NCI-H748 treated with DMSO at 0.1 percent for 48 hours (cell line): ENCODE data around the gene CCDC184.
"Not testable (repeated sequence)": the region's sequence is repeated elsewhere in the genome, so short reads cannot be mapped to it uniquely, and the experiment has no call there.

Experiments
- DNase-seq: peaks from one replicate; lab custom pipeline; 2025; lab: John Stamatoyannopoulos, UW

CCDC184 gene

GRCh38 chr12:48203192-48203591 lies 19.7 kb downstream of the CCDC184 start, which contains the start of gene OR10AD1:
Gene OR10AD1 (minus strand): TSS chr12:48203292. CDS start chr12:48203292, 0 bp downstream.
- DNase-seq, result no peak

DNA sequence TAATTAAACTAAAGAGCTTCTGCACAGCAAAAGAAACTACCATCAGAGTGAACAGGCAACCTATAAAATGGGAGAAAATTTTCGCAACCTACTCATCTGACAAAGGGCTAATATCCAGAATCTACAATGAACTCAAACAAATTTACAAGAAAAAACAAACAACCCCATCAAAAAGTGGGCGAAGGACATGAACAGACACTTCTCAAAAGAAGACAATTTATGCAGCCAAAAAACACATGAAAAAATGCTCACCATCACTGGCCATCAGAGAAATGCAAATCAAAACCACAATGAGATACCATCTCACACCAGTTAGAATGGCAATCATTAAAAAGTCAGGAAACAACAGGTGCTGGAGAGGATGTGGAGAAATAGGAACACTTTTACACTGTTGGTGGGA lies 26.1 kb downstream of the CCDC184 start:
- not testable (repeated sequence) for DNase-seq

GRCh38 chr12:48216785-48217184 lies 33.3 kb downstream of the CCDC184 start:
- DNase-seq, result no peak

DNA sequence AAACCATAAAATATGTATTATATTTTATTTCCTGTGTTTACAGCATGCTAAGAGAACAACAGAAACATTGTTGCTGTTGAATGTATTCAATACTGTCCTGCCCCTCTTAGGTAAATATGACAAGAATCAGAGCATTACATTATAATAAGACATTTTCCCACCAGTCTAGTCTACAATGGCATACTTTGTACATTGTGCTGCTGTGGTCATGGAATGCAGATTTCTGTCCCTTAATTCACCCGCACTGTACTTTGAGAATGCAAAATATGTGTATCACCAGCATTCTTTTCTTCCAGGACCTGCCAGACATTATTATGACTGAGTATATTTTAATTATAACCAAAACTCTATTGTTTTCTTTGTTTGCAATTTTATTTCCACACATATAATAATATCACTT lies 36.2 kb downstream of the CCDC184 start:
- DNase-seq, result no peak

GRCh38 chr12:48220701-48221100 lies 37.3 kb downstream of the CCDC184 start:
- DNase-seq, result no peak

GRCh38 chr12:48221645-48222044 lies 38.2 kb downstream of the CCDC184 start:
- DNase-seq, result no peak

GRCh38 chr12:48224533-48224932 lies 41.1 kb downstream of the CCDC184 start:
- DNase-seq, result not testable (repeated sequence)

DNA sequence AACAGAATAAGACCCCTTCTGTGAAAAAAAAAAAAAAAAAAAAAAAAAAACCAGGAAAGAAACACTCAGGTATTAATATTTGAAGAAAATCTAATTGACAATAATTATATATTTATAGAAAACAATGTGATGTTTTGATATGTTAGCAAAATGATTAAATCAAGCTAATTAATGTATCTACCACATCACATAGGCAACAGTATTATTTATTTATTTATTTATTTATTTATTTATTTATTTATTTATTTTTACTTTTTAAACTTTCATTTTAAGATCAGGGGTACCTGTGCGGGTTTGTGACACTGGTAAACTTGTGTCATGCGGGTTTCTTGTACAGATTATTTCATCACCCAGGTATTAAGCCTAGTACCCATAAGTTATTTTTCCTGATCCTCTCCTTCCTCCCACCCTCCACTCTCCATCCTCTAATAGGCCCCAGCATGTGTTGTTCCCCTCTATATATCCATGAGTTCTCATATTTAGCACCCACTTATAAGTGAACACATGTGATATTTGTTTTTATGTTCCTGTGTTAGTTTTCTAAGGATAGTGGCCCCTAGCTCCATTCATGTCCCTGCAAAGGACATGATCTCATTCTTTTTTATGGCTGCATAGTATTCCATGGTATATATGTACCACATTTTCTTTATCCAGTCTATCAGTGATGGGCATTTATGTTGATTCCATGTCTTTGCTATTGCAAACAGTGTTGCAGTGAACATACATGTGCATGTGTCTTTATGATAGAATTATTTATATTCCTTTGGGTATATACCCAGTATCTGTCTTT lies 47.9 kb downstream of the CCDC184 start:
- not testable (repeated sequence) for DNase-seq
